Esophagus (tissue), 2 donors: Measurements from ENCODE around the gene DCP2. TPM values are rescaled to one million over a fixed set of nuclear protein-coding genes. Genes with fewer than 3 reads are reported as not detected.
"Not testable (repeated sequence)": the region's sequence is repeated elsewhere in the genome, so short reads cannot be mapped to it uniquely, and the experiment has no call there.

Source experiments
- H3K27ac ChIP-seq, 2 donors: one replicate each; pipeline ENCODE4 v1.5.1; 2013; ENCODE audit warnings: low read depth in 2 of 2, mild to moderate bottlenecking in 2 of 2, inconsistent platforms in 1 of 2, low read length in 1 of 2, moderate library complexity in 1 of 2
- H3K27me3 ChIP-seq, 2 donors: one replicate each; pipeline ENCODE4 v1.6.1; 2013; ENCODE audit warnings: low read length in 2 of 2, control low read depth in 1 of 2, mild to moderate bottlenecking in 1 of 2; ENCODE audit not compliant: insufficient read depth in 2 of 2, control insufficient read depth in 1 of 2
- H3K36me3 ChIP-seq, 2 donors: one replicate each; pipeline ENCODE4 v1.6.1; 2013; ENCODE audit warnings: low read length in 1 of 2; ENCODE audit not compliant: control insufficient read depth in 2 of 2, insufficient read depth in 2 of 2
- H3K4me1 ChIP-seq, 2 donors: one replicate each; pipeline ENCODE4 v1.6.1; 2013; ENCODE audit warnings: low read length in 1 of 2; ENCODE audit not compliant: control insufficient read depth in 2 of 2, insufficient read depth in 2 of 2
- H3K4me3 ChIP-seq, 2 donors: one replicate each; pipeline ENCODE4 v1.5.1; 2013; ENCODE audit warnings: low read length in 2 of 2, mild to moderate bottlenecking in 2 of 2, low read depth in 1 of 2, moderate library complexity in 1 of 2
- H3K9me3 ChIP-seq, 2 donors: one replicate each; pipeline ENCODE4 v1.6.1; 2013; ENCODE audit warnings: mild to moderate bottlenecking in 2 of 2, low read depth in 1 of 2, low read length in 1 of 2, moderate library complexity in 1 of 2; ENCODE audit not compliant: control insufficient read depth in 2 of 2, insufficient read depth in 1 of 2
- WGBS, 2 donors: extraction: QIAGEN DNeasy Blood & Tissue Kit; methylation state at CpG; one replicate each; pipeline ENCODE4 v1.1.7; 2013; 5-methylcytosine and 5-hydroxymethylcytosine counted together
- polyA plus RNA-seq, 2 donors: library from polyadenylated mRNA; stranded (reverse); fragments of 200-250 nt; gene quantifications; one replicate each; pipeline ENCODE4 v1.2.3, GENCODE V29; 2013
- donor health status: healthy with polysubstance abuse.
- donor health status: Bipolar disorder and iron deficiency.

Gene DCP2
- polyA plus RNA-seq, 2 donors = 4.7 to 4.8 TPM

DNA sequence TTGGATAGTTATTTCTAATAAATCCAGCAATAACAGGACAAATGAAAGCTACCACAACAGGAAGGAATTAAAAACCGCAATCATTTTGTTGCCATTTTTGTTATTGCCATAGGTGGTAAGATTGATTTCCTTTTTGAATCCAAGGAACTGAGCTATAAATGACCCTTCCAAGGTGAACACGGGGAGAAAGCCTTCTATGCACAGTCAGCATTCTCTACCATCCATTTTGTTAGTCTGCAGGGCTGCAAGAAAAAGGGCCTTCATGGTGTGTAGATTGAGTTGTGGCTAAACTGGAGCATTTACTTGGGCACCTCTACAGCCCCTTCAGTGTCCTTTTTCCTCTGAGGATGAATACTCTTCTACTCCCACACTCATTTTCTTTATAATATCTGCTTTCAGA, 35.9 kb upstream of the DCP2 start:
- 65 to 77% methylated on average over 2 of the region's 2 CpGs for WGBS, 2 donors
- Histone ChIP-seq H3K27ac (no peak overlapping the region), H3K27me3 (no peaks in the 10 kb centered on the region), H3K4me1 (no peaks in the 10 kb centered on the region), H3K36me3 (no peaks in the 10 kb centered on the region), H3K9me3 (no peaks in the 10 kb centered on the region), H3K4me3 (no peak overlapping the region)

DNA sequence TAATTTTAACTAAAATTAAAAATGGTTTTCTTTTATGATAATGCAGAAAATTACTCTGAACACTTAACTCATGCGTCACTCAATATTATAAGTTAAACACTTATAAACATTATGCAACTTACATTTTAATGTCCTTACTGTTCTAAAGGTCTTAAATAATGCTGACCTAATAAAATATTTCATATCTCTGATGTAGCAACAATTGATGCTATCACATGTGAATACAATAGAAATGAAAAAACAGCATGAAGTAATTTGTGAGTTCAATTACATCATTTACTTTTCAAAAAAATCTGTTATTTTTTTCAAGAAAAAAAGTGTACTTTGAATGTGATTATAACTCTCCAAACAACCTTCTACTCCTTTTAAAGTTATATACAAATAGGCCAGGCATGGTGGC, 28.1 kb upstream of the DCP2 start:
- Histone ChIP-seq H3K4me3 (no peak overlapping the region), H3K27me3 (no peaks in the 10 kb centered on the region), H3K36me3 (no peaks in the 10 kb centered on the region), H3K9me3 (no peaks in the 10 kb centered on the region), H3K27ac (no peak overlapping the region), H3K4me1 (no peaks in the 10 kb centered on the region)
- WGBS, 2 donors = 92 to 100% methylated on average over 1 of the region's 1 CpG

DNA sequence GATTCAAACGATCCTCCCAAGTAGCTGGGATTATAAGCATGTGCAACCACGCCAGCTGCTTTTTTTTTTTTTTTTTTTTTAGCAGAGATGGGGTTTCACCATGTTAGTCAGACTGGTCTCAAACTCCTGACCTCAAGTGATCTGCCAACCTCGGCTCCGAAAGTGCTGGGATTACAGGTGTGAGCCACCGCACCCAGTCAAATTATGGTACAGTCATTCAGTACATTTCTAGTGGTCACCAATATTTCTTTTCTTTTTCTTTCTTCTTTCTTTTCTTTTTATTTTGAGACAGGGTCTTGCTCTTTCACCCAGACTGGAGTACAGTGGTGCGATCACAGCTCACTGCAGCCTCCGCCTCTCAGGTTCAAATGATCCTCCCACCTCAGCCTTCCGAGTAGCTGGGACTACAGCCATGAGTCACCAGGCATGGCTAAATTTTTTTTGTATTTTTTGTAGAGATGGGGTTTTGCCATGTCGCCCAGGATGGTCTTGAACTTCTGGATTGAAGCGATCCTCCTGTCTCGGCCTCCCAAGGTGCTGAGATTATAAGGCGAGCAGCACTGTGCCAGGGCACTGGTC, 25.4 kb upstream of the DCP2 start:
- Histone ChIP-seq H3K27me3 (no peaks in the 10 kb centered on the region), H3K27ac (no peak overlapping the region), H3K36me3 (no peaks in the 10 kb centered on the region), H3K4me3 (no peak overlapping the region), H3K9me3 (no peaks in the 10 kb centered on the region), H3K4me1 (no peaks in the 10 kb centered on the region)
- 85 to 88% methylated on average over 12 of the region's 12 CpGs for WGBS, 2 donors

DNA sequence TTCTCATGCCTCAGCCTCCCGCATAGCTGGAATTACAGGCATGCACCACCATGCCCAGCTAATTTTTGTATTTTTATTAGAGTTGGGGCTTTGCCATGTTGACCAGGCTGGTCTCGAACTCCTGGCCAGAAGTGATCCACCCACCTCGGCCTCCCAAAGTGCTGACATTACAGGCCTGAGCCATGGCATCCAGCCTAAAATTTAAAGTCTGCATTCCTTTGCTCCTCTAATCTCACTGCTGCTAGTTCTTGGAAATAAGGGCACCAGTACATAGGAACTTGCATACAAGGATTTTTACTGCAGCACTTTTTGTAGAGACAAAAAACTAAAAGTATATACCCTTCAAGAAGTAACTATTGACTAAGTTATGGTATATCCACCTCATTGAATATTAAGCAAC, 20.0 kb upstream of the DCP2 start:
- Histone ChIP-seq H3K4me3 (no peak overlapping the region), H3K9me3 (no peaks in the 10 kb centered on the region), H3K4me1 (no peaks in the 10 kb centered on the region), H3K27ac (no peak overlapping the region), H3K36me3 (no peaks in the 10 kb centered on the region), H3K27me3 (no peaks in the 10 kb centered on the region)
- 73 to 74% methylated on average over 3 of the region's 3 CpGs for WGBS, 2 donors

DNA sequence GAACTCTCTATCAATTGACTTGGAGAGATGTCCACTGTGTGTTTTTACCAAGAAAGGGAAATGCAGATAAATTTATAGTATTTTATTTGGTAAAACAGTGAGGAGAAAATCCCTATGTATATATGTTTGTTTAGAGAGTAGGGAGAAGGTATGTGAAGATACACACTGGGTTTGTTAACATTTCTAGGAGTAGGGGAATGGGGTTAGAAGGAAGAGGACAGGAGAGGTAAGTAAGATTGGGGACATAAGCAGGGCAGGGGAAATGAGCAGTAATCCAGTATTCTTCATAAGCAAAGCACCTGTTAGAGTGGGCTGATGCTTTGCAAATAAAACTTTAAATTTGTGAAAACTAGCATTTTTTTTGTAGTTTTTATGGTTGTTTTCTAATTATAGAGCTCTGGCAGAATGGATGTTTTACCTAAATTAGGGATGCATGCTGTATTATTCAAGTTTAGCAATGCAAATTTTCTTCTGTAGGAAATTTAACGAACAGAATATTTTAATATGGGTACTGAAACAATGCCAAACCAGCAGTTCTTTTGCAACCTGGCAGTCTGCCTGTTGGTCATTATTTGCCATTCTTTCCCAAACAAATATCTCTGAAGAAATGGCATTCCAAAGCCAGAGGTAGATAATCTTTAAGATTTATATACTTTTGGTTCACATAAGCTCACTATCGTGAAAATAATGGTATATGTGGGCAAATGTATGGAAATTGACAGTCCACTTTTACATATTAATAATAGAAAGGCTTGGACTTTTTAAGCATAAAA, 19.4 kb upstream of the DCP2 start:
- Histone ChIP-seq H3K36me3 (no peaks in the 10 kb centered on the region), H3K27me3 (no peaks in the 10 kb centered on the region), H3K4me1 (no peaks in the 10 kb centered on the region), H3K27ac (no peak overlapping the region), H3K4me3 (no peak overlapping the region), H3K9me3 (no peaks in the 10 kb centered on the region)
- 55 to 58% methylated on average over 2 of the region's 2 CpGs for WGBS, 2 donors

DNA sequence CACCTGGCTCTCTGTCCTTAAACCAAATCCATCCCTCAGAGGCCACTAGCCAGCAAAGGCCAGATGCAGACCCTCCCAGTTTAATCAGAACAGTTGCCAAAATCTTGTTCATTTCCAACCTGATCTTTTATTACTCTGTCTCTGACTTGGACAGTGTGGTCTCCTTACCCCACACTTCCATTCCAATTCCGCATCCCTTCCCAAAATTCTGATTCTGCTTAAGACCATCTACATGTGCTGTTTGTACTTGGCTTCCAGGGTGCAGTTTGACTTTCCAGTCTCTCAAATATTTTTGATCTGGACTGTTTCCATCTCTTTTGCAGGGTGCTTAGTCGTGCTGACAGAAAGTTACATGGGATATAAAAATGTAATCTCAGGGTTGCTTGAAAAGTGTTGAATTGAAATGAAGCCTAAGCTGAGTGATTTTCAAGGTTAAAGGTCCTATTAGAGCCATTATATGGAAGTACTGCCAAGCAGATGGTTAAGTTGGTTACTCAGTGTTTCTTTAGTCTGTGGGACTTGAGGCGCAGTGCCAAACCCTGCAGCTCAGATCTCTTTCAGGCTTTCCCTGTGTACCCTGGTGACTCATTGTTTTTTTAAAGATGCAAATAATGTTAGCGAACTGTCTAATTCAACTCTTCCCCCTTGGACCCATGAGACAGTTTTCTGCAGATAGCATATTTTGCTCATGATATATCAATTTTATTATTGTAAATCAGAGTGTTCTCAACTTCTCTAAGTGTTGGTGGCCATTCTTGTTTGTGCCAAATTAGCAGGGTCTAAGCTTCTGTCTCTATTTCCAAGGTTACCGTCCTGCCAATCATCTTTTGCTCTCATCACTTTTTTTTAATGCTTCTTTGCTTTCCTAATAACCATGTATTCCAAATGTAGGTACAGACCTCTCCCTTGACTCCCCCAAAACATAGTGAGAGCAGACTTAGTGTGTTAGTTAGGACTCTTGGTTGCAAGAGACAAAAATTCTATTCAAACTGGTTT, 18.2 kb upstream of the DCP2 start:
- 24 to 34% methylated on average over 5 of the region's 5 CpGs for WGBS, 2 donors
- Histone ChIP-seq H3K27me3 (no peaks in the 10 kb centered on the region), H3K4me3 (no peak overlapping the region), H3K4me1 (no peaks in the 10 kb centered on the region), H3K27ac (no peak overlapping the region), H3K36me3 (no peaks in the 10 kb centered on the region), H3K9me3 (no peaks in the 10 kb centered on the region)

DNA sequence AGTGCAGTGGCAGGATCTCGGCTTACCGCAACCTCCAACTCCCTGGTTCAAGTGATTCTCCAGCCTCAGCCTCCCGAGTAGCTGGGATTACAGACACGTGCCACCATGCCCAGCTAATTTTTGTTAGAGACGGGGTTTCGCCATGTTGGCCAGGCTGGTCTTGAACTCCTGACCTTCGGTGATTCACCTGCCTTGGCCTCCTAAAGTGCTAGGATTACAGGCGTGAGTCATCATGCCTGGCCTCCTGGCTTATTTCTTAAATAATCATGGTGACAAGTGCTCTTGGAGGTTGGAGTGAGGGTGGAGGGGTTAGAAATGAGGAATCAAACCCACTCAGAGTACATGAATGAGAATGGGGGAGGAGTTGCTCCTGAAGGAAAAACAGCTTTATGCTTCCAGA, 16.7 kb upstream of the DCP2 start:
- not testable (repeated sequence) for H3K36me3 ChIP-seq, H3K4me1 ChIP-seq, H3K27ac ChIP-seq, H3K4me3 ChIP-seq, H3K27me3 ChIP-seq, H3K9me3 ChIP-seq
- 61 to 82% methylated on average over 8 of the region's 8 CpGs for WGBS, 2 donors

DNA sequence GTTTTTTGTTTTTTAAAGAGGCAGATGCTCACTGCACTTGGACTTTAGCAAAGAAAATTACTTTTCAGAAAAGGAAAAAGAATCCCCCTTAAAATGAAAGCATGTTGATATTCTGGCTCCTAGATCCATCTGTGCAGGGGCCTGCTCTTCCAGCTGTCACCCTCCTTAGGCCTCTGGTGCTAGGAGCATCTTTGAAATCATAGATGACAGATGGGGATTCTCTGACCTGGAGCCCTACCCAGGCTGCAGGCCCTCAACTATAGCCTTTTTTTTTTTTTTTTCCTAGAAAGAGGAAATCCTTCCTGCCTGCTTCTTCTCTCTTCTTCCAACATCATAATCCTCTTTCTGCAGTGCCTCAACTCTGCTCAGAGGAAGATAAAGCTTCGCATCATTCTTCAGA, 16.3 kb upstream of the DCP2 start:
- H3K4me3 ChIP-seq = no peak overlapping the region
- no peak overlapping the region for H3K27ac ChIP-seq
- whole genome bisulfite sequencing, 2 donors = 88 to 100% methylated on average over 1 of the region's 1 CpG
- H3K36me3 ChIP-seq = no peaks in the 10 kb centered on the region
- no peaks in the 10 kb centered on the region for H3K4me1 ChIP-seq
- H3K9me3 ChIP-seq = no peaks in the 10 kb centered on the region
- no peaks in the 10 kb centered on the region for H3K27me3 ChIP-seq

DNA sequence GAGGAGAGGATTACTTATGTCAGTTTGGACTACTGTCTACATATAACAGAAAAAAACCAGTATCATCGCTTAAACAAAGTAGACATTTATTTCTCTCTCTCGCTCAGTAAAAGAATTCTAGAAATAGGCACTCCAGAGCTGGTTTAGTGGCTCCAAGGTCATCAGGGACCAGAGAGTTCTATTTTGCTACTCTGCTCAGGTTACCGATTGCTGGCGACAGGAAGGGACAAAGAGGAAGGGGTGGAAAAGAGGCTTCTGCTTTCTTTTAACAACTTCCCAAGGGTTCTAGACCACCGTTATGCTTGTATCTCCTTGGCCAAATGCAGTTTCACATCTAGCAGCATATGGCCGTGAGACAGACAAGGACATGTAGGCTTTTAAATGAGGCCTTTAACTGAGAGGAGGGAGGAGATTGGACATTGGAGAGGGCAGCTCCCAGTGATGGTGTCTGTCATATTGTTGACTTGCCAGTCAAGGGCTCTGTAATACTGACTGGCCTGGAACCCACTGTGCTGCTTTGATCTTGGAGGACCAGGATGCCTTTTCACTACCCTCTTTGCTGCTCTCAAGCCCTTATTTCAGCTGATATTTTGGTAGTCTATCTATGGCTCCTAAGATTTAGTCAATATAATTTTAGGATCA, 15.6 kb upstream of the DCP2 start:
- Histone ChIP-seq H3K4me3 (no peak overlapping the region), H3K27me3 (no peaks in the 10 kb centered on the region), H3K9me3 (no peaks in the 10 kb centered on the region), H3K27ac (no peak overlapping the region), H3K36me3 (no peaks in the 10 kb centered on the region), H3K4me1 (no peaks in the 10 kb centered on the region)
- WGBS, 2 donors = 87 to 92% methylated on average over 6 of the region's 6 CpGs
